Effector memory CD4-positive, alpha-beta T cell (primary cell): ENCODE measurements around the gene TMEM250.
A peak's percentile ranks its signal among the peaks of the same experiment; 100 is the strongest.

Source experiments
- DNase-seq, 3 donors: peaks; one replicate each; pipeline ENCODE4 v3.0.0-alpha.2; 2020
- H3K27ac ChIP-seq: 2 replicates; pipeline ENCODE4 v1.7.0; 2013; ENCODE audit warnings: mild to moderate bottlenecking, low read length, moderate library complexity; ENCODE audit not compliant: insufficient read depth, poor library complexity, severe bottlenecking
- H3K27me3 ChIP-seq: replicated peaks from 2 replicates; pipeline ENCODE4 v1.7.0; 2013; ENCODE audit warnings: mild to moderate bottlenecking, low read length; ENCODE audit not compliant: insufficient read depth, control insufficient read depth, poor library complexity, severe bottlenecking
- H3K36me3 ChIP-seq: 2 replicates; pipeline ENCODE4 v1.7.0; 2013; ENCODE audit warnings: mild to moderate bottlenecking, low read length, moderate library complexity; ENCODE audit not compliant: control insufficient read depth, insufficient read depth
- H3K4me1 ChIP-seq: 2 replicates; pipeline ENCODE4 v1.7.0; 2013; ENCODE audit warnings: low read length, mild to moderate bottlenecking; ENCODE audit not compliant: control insufficient read depth, insufficient read depth, poor library complexity, severe bottlenecking
- H3K4me3 ChIP-seq: 2 replicates; pipeline ENCODE4 v1.7.0; 2013; ENCODE audit warnings: low read length, low read depth, mild to moderate bottlenecking; ENCODE audit not compliant: insufficient read depth, poor library complexity, severe bottlenecking
- H3K9me3 ChIP-seq: 2 replicates; pipeline ENCODE4 v1.7.0; 2013; ENCODE audit warnings: mild to moderate bottlenecking, low read length, moderate library complexity; ENCODE audit not compliant: control insufficient read depth

TMEM250 gene

DNA sequence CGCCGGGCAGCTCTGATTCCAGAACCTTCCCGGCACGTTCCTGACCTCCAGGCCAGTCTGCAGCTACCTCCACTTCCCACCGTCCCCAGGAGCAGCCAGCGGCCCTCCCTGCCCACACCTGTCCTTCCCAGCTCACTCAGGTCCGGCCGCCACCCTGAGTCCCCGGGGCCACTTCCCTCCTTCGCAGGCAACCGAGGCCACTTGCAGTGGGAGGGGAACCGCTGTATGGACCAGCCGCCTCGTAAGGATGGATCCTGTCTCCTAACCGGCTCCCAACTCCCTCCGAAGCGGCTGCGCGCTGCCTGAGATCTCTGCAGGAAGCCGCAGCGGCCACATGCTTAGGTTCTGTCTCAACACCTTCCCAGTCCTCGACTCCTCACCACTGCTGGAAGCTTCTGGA, 7.5 kb downstream of the TMEM250 start:
- Histone ChIP-seq H3K4me1 (peaks cover 44% of the 10 kb centered on the region), H3K27me3 (no peaks in the 10 kb centered on the region), H3K27ac (peak overlapping the region; percentile 45), H3K9me3 (no peaks in the 10 kb centered on the region), H3K4me3 (no peak overlapping the region), H3K36me3 (peaks cover 18% of the 10 kb centered on the region)
- DNase-seq: no peak

DNA sequence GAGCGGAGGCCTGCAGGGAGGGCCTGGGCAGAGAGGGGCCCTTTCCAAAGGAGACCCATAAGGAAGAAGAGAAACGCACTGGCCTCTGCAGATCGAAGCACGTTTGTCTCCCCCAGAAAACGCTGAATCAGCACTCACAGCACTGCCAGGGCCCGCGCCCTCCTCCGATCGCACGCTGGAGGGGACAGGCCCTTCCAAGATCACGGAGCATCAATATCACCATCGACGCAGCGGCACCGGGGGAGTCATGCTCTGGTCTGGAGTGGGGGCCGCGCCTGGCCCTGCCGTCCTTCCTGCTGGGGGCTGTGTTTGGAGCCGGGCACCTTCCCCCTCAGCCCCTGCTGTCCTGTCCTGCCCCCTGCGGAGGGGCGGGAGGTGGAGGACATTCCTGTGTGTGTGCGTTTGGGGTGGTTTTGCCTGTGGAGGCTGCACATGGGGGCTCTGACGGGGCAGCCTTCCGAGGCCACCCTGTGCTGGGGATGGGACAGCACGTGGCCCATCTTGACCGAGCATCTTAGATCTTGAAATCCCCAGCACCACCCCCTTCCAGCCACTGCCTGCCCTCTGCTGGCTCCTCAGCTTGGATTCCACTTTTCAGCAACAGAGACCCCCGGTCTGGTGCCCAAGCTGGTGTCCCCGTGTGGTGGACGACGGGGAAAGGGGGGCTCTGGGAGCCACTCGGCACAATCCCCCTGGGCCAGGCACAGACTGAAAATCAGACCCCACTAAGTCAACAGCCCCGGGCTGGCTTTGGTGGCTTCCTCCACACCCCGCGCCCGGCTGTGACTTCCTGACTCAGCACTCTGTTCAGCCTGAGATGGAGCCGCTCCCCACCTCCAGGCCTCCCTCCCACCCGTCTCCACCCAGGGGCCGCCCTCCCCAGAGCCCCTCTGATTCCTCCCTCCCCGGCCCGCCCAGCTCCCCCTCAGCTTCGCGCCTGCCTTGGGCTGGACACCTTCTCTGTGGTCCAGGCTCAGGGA, 8.3 kb downstream of the TMEM250 start:
- Histone ChIP-seq H3K4me3 (peak overlapping the region; percentile 67), H3K27ac (peak overlapping the region; percentile 45), H3K27me3 (no peaks in the 10 kb centered on the region), H3K4me1 (peaks cover 44% of the 10 kb centered on the region), H3K36me3 (peaks cover 12% of the 10 kb centered on the region), H3K9me3 (no peaks in the 10 kb centered on the region)
- DNase-seq: peak in 1 of 3 donors; percentile 28

DNA sequence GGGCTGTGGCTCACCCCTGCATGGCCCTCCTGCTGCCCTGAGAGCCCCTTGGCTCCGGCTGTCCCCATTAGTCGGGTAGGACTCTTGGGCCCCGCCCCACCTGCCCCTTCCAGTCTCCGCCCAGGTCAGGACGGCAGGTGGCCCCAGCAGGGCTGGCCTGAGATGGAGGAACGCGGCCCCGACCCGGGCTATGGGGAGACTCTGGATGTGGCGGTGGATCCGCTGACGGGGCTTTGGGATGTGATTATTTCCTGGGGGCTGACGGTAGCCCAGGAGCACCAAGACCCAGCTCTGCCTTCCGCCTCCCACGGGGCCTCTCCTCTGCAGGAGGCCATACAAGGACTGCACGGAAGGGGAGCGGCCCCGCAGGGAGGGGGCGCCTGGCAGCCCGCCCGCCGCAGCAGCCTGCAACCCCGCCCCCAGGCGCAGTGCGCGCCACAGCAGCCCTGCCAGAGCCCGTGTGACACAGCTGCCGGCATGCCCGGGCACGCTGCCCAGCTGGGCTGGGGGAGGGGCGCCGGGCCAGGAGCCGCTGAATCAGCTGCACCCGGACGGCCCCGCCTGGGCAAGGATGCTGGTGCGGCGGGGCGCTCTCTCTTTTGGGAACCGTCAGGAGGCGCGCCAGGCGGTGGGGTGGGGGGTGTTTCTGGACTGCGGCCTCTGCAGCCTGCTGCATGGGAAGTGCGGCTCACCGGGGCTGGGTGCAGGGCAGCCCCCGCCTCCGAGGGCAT, 9.2 kb downstream of the TMEM250 start:
- Histone ChIP-seq H3K36me3 (peaks cover 4% of the 10 kb centered on the region), H3K27me3 (no peaks in the 10 kb centered on the region), H3K27ac (peak overlapping the region; percentile 77), H3K4me3 (peak overlapping the region; percentile 67), H3K9me3 (no peaks in the 10 kb centered on the region), H3K4me1 (peaks cover 44% of the 10 kb centered on the region)
- DNase-seq: peak; percentile 82 to 87 (median 86)

DNA sequence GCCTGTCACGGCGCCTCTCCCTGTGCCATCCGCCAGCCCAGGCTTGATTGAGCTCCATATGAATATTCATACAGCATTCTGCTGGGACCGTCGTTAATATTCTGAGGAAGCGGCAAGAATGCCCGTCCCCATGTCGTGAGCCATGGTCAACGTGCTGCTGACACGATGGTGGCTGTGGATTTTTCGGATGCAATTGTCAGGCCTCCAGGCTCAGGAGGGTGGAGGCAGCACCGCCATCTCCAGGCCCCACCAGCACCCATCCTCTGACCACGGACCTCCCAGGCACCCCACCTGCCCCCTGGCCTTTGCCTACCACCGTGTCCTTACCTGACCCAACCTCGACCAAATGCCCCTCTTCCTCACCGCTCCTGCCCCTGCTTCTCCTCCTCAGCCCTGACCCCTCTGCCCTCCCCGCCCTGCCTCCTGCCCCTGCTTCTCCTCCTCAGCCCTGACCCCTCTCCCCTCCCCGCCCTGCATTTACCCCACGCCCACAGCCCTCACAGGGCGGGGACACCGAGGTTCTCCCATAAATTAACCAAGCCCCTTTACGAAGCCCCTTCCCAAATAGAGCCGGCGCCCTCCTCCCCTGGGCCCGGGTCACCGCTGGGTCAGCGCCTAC, 9.9 kb downstream of the TMEM250 start:
- H3K9me3 ChIP-seq: no peaks in the 10 kb centered on the region
- no peaks in the 10 kb centered on the region for H3K27me3 ChIP-seq
- H3K4me3 ChIP-seq: peak overlapping the region; percentile 67
- DNase-seq: no peak
- no peaks in the 10 kb centered on the region for H3K36me3 ChIP-seq
- H3K27ac ChIP-seq: peak overlapping the region; percentile 77
- H3K4me1 ChIP-seq: peaks cover 44% of the 10 kb centered on the region

DNA sequence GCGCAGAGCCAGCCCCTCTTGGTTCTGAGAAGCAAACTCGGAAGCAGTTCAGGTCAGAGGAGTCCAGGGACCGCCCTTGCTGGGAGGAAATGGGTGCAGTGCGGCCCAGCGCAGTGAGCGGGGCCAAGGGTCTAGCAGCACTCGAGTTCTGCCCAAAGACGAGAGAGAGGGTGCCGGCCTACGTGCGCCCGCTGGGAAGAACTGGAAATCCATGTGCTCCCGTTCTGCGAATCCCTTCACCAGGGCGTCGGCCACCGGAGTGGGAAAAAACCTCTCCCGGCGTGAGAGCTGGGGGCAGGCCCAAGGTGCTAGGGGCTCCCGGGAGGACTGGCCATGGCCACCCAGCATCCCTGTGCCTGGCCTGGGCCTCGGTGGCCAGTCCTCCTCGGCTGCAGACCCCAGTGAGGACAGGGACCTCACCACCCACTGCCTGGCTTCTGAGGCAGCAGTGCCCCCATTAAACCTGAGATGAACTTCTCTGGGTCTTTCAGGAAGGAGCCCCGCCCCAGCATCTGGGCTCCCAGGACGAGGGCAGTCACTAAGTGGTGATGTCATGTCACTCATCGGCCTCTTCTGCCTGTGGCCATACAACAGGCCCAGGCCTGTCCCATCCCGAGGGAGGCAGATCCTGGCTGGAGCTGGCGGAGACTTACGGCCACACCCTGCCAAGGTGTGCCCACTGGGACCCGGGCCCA, 10.6 kb downstream of the TMEM250 start:
- no peaks in the 10 kb centered on the region for H3K36me3 ChIP-seq
- DNase-seq: no peak
- H3K4me1 ChIP-seq: peaks cover 44% of the 10 kb centered on the region
- H3K27me3 ChIP-seq: no peaks in the 10 kb centered on the region
- no peaks in the 10 kb centered on the region for H3K9me3 ChIP-seq
- no peak overlapping the region for H3K4me3 ChIP-seq
- no peak overlapping the region for H3K27ac ChIP-seq

DNA sequence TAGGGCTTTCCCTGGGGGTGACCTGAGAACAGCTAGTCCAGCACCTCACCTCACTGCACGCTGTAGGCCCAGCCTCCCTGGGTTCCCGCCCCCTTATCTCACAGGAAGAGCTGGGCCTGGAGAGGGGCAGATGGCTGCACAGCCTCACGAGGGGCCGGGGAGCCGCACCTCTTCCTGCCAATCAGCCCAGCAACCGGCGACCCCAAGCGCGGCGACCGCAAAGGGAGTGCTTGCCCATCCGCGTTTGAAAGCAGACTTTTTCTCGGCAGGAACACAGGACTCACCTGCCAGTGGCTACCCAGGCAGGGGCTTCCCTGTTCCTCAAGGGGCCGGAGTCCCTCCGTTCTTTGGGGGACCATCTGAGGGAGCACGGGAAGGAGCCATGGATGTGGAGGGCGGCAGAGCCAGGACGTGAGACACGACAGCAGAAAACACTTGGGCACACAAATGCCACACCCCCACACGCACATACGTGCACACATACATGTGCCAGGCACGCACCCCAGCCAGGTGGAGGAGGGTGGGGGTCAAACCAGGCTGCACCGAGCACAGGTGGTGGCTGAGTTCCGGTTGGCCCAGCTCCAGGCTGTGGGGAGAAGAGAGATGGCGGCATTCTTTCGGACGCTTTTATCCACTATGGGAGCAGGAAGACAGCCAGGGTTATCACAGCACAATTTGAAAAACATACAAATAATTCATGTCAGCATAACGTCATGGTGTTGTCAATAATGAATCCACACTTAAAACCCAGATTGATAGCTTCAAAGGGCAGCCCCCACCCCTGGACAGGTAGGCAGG, 11.3 kb downstream of the TMEM250 start:
- peak; percentile 20 to 39 (median 20) for DNase-seq
- Histone ChIP-seq H3K4me3 (peak overlapping the region; percentile 25), H3K27ac (peak overlapping the region; percentile 48), H3K36me3 (no peaks in the 10 kb centered on the region), H3K9me3 (no peaks in the 10 kb centered on the region), H3K27me3 (no peaks in the 10 kb centered on the region), H3K4me1 (peaks cover 44% of the 10 kb centered on the region)

DNA sequence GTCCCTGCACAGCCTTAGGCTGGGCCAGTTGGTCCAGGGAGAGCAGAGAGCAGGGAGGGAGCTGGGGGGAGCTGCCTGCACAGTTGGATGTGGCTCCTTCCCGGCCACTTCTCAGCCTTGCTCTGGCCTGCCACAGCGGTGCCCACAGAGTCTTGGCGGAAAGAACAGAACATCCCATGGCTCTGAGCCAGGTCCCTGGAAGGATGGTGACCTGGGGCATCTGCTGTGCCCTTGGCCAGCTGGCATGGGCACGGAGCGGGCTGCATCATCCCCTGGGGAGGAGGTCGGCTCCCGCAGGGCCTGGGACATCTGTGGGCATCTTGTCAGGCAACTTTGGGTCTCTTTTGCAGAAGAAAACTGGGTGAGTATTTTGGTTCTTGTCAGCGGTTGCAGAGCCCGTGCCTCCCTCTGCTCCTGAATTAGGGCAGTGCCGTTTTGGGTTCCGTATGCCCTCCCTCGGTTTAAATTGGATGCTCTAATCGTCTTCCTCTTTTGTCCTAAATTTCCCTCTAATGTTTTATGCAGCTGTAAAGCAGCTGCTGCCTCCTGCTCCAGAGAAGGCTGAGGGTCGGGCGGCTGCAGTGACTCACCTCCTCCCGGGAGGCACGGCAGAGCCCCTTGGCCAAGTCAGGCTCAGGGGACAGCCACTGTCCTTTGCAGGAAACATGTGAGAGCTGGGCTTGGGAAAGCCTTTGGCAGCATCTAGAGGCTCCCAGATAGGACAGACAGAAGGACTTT, 13.1 kb downstream of the TMEM250 start:
- H3K27ac ChIP-seq: no peak overlapping the region
- H3K4me3 ChIP-seq: no peak overlapping the region
- no peaks in the 10 kb centered on the region for H3K36me3 ChIP-seq
- no peak for DNase-seq
- peaks cover 37% of the 10 kb centered on the region for H3K4me1 ChIP-seq
- H3K9me3 ChIP-seq: no peaks in the 10 kb centered on the region
- no peaks in the 10 kb centered on the region for H3K27me3 ChIP-seq

DNA sequence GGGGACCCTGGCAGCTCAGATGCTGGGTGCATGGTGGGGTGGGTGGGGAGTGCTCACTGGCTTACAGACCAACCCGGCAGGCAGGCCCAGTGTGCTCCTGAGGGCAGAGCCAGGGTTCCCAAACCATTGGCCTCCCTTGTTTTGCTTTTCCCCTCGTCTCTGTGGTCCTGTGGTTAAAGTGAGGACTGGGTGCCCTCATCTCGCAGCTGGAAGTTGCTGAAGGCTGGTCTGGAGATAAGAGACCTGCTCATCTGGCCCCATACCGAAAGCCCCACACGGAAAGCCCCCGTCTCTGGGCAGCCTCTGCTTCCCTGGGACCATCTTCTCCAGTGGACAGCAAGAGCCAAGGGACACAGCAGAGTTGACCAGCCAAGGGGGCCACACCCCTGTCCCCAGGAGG, 13.8 kb downstream of the TMEM250 start:
- Histone ChIP-seq H3K27me3 (no peaks in the 10 kb centered on the region), H3K4me3 (no peak overlapping the region)

More for the DNA sequence above, 13.8 kb downstream of the TMEM250 start:
- Histone ChIP-seq H3K36me3 (no peaks in the 10 kb centered on the region), H3K4me1 (peaks cover 30% of the 10 kb centered on the region), H3K27ac (no peak overlapping the region), H3K9me3 (no peaks in the 10 kb centered on the region)
- no peak for DNase-seq
